ENCODE data around the gene MYH11.

The MYH11 gene

GRCh38 chr16:15811481-15812400, 45.1 kb downstream of the MYH11 start:
- TF ChIP-seq, protein P1, sequence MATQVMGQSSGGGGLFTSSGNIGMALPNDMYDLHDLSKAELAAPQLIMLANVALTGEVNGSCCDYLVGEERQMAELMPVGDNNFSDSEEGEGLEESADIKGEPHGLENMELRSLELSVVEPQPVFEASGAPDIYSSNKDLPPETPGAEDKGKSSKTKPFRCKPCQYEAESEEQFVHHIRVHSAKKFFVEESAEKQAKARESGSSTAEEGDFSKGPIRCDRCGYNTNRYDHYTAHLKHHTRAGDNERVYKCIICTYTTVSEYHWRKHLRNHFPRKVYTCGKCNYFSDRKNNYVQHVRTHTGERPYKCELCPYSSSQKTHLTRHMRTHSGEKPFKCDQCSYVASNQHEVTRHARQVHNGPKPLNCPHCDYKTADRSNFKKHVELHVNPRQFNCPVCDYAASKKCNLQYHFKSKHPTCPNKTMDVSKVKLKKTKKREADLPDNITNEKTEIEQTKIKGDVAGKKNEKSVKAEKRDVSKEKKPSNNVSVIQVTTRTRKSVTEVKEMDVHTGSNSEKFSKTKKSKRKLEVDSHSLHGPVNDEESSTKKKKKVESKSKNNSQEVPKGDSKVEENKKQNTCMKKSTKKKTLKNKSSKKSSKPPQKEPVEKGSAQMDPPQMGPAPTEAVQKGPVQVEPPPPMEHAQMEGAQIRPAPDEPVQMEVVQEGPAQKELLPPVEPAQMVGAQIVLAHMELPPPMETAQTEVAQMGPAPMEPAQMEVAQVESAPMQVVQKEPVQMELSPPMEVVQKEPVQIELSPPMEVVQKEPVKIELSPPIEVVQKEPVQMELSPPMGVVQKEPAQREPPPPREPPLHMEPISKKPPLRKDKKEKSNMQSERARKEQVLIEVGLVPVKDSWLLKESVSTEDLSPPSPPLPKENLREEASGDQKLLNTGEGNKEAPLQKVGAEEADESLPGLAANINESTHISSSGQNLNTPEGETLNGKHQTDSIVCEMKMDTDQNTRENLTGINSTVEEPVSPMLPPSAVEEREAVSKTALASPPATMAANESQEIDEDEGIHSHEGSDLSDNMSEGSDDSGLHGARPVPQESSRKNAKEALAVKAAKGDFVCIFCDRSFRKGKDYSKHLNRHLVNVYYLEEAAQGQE (IDR thresholded peaks at IDR 0.05; ENCODE audit: insufficient read depth in 1 of 2, low read depth in 2 of 2, low read length in 2 of 2): no peak

- TF ChIP-seq TAF1 (IDR thresholded peaks at IDR 0.05; ENCODE audit: borderline replicate concordance, insufficient read depth, low read length) (no peak), POLR2AphosphoS5 (IDR thresholded peaks at IDR 0.05; ENCODE audit: low read depth, low read length) (no peak), FOXP2 (optimal IDR thresholded peaks at IDR 0.05; ENCODE audit: borderline replicate concordance, extremely low read depth, extremely low read length, insufficient read depth) (no peak), SIN3A (IDR thresholded peaks at IDR 0.05; ENCODE audit: borderline replicate concordance, insufficient read depth, low read length) (no peak)
- TF ChIP-seq, protein P1 (IDR thresholded peaks at IDR 0.05; ENCODE audit: insufficient read depth in 1 of 2, low read depth in 2 of 2, low read length in 2 of 2): no peak
These were observed 45.9 kb downstream of the MYH11 start for GRCh38 chr16:15810949-15811348.

DNA sequence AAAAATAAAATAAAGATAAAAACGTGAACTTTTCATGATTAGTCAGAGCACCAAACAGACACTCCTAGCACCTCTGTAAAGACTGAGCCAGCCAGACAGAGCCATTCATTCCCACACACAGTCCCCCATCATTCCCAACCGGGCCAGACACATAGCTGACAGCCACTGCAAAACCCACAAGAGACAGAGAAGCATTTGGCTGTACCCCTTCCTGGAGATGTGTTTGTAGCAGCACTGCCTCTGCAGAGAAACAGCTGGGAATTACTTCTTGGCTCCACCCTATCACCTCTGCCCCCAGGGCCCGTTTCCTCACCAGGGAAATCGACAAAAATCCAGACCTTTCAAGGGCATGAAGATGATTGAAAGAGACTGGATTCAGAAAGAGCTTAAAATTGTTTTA, 46.4 kb downstream of the MYH11 start:
- TF ChIP-seq TAF1 (IDR thresholded peaks at IDR 0.05; ENCODE audit: borderline replicate concordance, insufficient read depth, low read length) (no peak), FOXP2 (optimal IDR thresholded peaks at IDR 0.05; ENCODE audit: borderline replicate concordance, extremely low read depth, extremely low read length, insufficient read depth) (no peak), SIN3A (IDR thresholded peaks at IDR 0.05; ENCODE audit: borderline replicate concordance, insufficient read depth, low read length) (no peak)
- TF ChIP-seq, protein P1 (IDR thresholded peaks at IDR 0.05; ENCODE audit: insufficient read depth in 1 of 2, low read depth in 2 of 2, low read length in 2 of 2): no peak

GRCh38 chr16:15808071-15808470, 48.8 kb downstream of the MYH11 start:
- TF ChIP-seq SIN3A (IDR thresholded peaks at IDR 0.05; ENCODE audit: borderline replicate concordance, insufficient read depth, low read length): no peak
- TF ChIP-seq, protein P1 (IDR thresholded peaks at IDR 0.05; ENCODE audit: insufficient read depth in 1 of 2, low read depth in 2 of 2, low read length in 2 of 2): no peak
- no peak for TF ChIP-seq FOXP2 (optimal IDR thresholded peaks at IDR 0.05; ENCODE audit: borderline replicate concordance, extremely low read depth, extremely low read length, insufficient read depth)
- TF ChIP-seq TAF1 (IDR thresholded peaks at IDR 0.05; ENCODE audit: borderline replicate concordance, insufficient read depth, low read length): no peak
- no peak for TF ChIP-seq POLR2AphosphoS5 (IDR thresholded peaks at IDR 0.05; ENCODE audit: low read depth, low read length)

All from PFSK-1 (cell line).